ENCODE data around the gene PRIM1.
"Not testable (repeated sequence)": the region's sequence is repeated elsewhere in the genome, so short reads cannot be mapped to it uniquely, and the experiment has no call there.

PRIM1 gene

DNA sequence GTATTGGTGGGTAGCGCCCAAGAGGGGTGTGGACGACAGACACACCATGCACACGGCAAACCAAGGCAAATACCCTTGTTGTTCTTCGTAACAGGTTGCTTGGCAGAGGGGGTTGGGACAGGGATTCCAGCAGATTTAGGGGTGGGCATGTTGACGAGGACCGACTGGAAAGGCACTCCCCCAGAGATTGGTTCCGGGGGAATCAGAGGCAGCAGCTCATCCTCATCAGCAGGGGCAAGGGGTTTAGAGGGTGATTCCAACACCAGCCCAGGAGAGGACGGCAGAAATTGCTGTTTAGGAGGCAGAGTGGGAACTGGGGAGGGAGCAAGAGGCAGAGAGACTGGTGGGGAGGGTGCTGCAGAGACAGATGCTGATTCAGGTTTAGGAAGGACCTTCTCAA is 36.3 kb downstream of the PRIM1 start:
- Mint-ChIP-seq H3K36me3 (peaks cover 92% of the 10 kb centered on the region), H3K4me1 (peaks cover 44% of the 10 kb centered on the region), H3K27ac (peak overlapping the region; percentile 94), H3K4me3 (peak overlapping the region; percentile 24), H3K9me3 (no peaks in the 10 kb centered on the region)
- ATAC-seq (no peak), DNase-seq (ENCODE audit: low spot score in 2 of 2) (no peak)

DNA sequence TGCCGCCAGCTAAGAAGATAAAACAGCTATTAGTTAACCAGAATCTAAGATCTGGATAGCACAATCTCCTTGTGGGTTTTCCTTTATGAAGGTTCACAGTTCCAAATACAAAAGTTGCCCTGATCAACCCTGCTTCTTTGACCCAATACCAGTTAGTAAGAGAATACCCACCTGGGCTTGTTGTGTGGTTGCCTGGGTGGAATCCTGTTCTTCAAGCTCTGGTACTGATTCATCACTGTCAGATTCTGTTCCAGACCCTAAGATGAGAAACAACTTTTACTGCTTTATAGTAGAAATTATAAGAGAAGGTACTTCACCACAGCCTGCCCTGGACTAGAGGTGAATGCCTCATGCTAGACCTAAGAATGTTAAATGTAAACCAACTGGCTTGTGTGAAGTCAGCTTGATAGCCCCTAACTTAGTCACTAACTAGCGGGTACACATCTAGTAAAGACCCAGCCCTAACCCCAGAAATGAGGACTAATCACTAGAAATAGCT is 37.6 kb downstream of the PRIM1 start:
- no peak overlapping the region for H3K4me3 Mint-ChIP-seq
- H3K4me1 Mint-ChIP-seq: peaks cover 31% of the 10 kb centered on the region
- peak overlapping the region; percentile 94 for H3K27ac Mint-ChIP-seq
- no peaks in the 10 kb centered on the region for H3K9me3 Mint-ChIP-seq
- no peak for DNase-seq (ENCODE audit: low spot score in 2 of 2)
- peaks cover 79% of the 10 kb centered on the region for H3K36me3 Mint-ChIP-seq
- ATAC-seq: peak; percentile 49

GRCh38 chr12:56713345-56713744 is 38.8 kb downstream of the PRIM1 start:
- Mint-ChIP-seq H3K36me3 (peaks cover 67% of the 10 kb centered on the region), H3K9me3 (no peaks in the 10 kb centered on the region), H3K4me1 (peaks cover 21% of the 10 kb centered on the region), H3K27ac (no peak overlapping the region), H3K4me3 (no peak overlapping the region)
- ATAC-seq (no peak), DNase-seq (ENCODE audit: low spot score in 2 of 2) (no peak)

DNA sequence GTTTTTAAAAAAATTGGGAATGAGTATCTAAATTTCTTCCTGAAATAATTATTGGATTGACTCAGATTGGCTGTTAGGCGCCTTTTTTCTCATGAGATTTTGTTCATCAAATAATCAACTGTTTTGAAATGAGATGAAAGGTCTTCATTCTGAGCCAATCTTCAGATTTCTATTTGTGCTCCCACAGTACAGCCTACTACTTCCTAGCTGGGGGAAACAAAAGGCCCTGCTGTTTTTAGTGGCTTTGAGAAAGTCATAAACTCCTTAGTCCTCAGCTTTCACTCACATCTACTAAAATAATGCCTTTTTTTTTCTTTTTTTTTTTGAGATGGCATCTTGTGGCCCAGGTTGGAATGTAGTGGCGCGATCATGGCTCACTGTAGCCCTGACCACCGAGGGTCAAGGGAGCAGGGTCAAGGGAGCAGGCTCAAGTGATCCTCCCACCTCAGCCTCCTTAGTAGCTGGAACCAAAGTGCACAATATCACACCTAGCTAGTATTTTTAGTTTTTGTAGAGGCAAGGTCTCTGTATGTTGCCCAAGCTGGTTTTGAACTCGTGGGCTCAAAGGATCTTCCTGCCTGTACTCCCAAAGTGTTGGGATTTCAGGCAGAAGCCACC is 42.3 kb downstream of the PRIM1 start:
- no peak for ATAC-seq
- no peak for DNase-seq (ENCODE audit: low spot score in 2 of 2)
- Mint-ChIP-seq H3K4me3 (no peak overlapping the region), H3K9me3 (no peaks in the 10 kb centered on the region), H3K4me1 (no peaks in the 10 kb centered on the region), H3K36me3 (peaks cover 41% of the 10 kb centered on the region), H3K27ac (no peak overlapping the region)

- DNase-seq (ENCODE audit: low spot score in 2 of 2); H3K36me3 Mint-ChIP-seq; H3K9me3 Mint-ChIP-seq; H3K4me3 Mint-ChIP-seq; H3K4me1 Mint-ChIP-seq; ATAC-seq; H3K27ac Mint-ChIP-seq: not testable (repeated sequence)
Measured at GRCh38 chr12:56704522-56704921, 47.6 kb downstream of the PRIM1 start.

DNA sequence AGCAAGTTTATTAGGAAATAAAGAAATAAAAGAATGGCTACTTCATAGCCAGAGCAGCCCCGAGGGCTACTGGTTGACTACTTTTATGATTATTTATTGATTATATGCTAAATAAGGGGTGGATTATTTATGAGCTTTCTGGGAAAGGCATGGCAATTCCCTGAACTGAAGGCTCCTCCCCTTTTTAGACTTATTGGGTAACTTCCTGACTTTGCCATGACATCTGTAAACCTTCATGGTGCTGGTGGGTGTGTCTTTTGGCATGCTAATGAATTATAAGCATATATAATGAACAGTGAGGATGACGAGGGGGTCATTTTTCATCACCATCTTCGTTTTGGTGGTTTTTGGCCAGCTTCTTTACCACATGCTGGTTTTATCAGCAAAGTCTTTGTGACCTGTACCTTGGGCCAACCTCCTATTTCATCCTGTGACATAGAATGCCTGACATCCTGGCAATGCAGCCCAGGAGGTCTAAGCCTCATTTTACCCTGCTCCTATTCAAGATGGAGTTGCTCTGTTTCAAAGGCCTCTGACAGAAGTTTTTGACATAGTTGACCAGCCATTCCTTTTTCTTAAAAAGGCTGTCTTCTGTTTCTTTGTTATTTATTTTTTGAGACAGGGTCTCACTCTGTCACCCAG is 53.0 kb downstream of the PRIM1 start:
- Mint-ChIP-seq H3K36me3 (no peaks in the 10 kb centered on the region), H3K27ac (no peak overlapping the region), H3K9me3 (no peaks in the 10 kb centered on the region), H3K4me3 (no peak overlapping the region), H3K4me1 (no peaks in the 10 kb centered on the region)
- no peak for ATAC-seq
- no peak for DNase-seq (ENCODE audit: low spot score in 2 of 2)

- ATAC-seq (no peak), DNase-seq (ENCODE audit: low spot score in 2 of 2) (no peak)
- Mint-ChIP-seq H3K36me3 (no peaks in the 10 kb centered on the region), H3K4me3 (no peak overlapping the region), H3K9me3 (no peaks in the 10 kb centered on the region), H3K27ac (no peak overlapping the region), H3K4me1 (no peaks in the 10 kb centered on the region)
Measured at GRCh38 chr12:56695327-56696101, 56.6 kb downstream of the PRIM1 start.

DNA sequence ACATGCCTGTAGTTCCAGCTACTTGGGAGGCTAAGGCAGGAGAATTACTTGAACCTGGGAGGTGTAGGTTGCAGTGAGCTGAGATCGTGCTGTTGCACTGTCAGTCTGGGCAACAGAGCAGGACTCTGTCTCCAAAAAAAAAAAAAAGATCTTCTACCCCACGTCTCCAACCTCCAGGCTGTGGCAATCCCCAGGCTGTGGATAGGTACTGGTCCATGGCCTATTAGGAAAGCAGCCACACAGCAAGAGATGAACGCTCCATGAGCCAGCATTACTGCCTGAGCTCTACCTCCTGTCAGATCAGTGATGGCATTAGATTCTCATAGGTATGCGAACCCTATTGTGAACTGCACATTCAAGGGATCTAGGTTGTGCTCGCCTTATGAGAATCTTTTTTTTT is 58.0 kb downstream of the PRIM1 start:
- Mint-ChIP-seq H3K4me3 (no peak overlapping the region), H3K4me1 (peaks cover 2% of the 10 kb centered on the region), H3K27ac (no peak overlapping the region), H3K9me3 (no peaks in the 10 kb centered on the region), H3K36me3 (no peaks in the 10 kb centered on the region)
- DNase-seq (ENCODE audit: low spot score in 2 of 2) (no peak), ATAC-seq (no peak)

- DNase-seq (ENCODE audit: low spot score in 2 of 2): no peak
- Mint-ChIP-seq H3K4me3 (peak overlapping the region; percentile 87), H3K36me3 (peaks cover 49% of the 10 kb centered on the region), H3K9me3 (no peaks in the 10 kb centered on the region), H3K4me1 (peaks cover 24% of the 10 kb centered on the region), H3K27ac (peak overlapping the region; percentile 98)
- ATAC-seq: no peak
Measured at GRCh38 chr12:56688846-56689109, 63.3 kb downstream of the PRIM1 start.

- H3K9me3 Mint-ChIP-seq: no peaks in the 10 kb centered on the region
- DNase-seq (ENCODE audit: low spot score in 2 of 2): peak; percentile 96 to 98
- H3K27ac Mint-ChIP-seq: peak within 1 kb of the TSS; percentile 98
- peak; percentile 86 for ATAC-seq
- H3K4me1 Mint-ChIP-seq: peaks cover 24% of the 10 kb centered on the region
- peaks cover 54% of the 10 kb centered on the region for H3K36me3 Mint-ChIP-seq
- H3K4me3 Mint-ChIP-seq: peak within 1 kb of the TSS; percentile 87
Measured at GRCh38 chr12:56688129-56688845, 63.8 kb downstream of the PRIM1 start, which contains the start of gene PTGES3. Gene PTGES3 (minus strand): TSS chr12:56688284. CDS start chr12:56687999, 285 bp downstream.

GRCh38 chr12:56687223-56688128 is 64.6 kb downstream of the PRIM1 start:
- peaks cover 62% of the 10 kb centered on the region for H3K36me3 Mint-ChIP-seq
- no peaks in the 10 kb centered on the region for H3K9me3 Mint-ChIP-seq
- H3K27ac Mint-ChIP-seq: peak overlapping the region; percentile 98
- peak; percentile 60 for ATAC-seq
- H3K4me3 Mint-ChIP-seq: peak overlapping the region; percentile 87
- peak; percentile 44 to 81 for DNase-seq (ENCODE audit: low spot score in 2 of 2)
- H3K4me1 Mint-ChIP-seq: peaks cover 29% of the 10 kb centered on the region

DNA sequence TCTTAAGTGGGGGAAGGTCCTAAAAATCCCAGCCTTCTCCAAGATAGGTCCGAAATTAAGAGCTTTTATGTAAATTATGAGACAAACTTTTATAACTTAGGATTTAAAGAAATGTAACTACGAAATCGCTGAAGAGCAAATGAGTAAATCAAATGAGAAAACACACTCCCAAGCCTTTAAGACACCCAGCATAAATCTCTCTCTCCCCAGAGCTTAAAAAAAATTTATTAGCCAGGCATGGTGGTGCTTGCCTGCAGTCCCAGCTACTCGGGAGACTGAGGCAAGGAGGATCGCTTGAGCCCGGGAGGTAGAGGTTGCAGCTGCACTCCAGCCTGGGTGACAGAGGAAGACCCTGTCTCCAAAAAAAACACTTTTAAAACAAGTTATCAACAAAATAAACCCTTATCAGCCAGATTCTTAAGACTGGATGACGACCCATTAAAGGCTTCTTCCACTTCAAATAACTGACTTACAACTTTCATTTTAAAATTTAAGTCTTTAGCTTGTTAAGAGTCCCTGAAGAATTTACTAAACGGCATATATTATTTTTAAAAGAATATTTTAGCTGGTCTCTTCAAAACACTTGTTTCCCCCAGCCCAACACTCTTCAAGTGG is 67.3 kb downstream of the PRIM1 start:
- DNase-seq (ENCODE audit: low spot score in 2 of 2): no peak
- ATAC-seq: no peak
- Mint-ChIP-seq H3K36me3 (peaks cover 89% of the 10 kb centered on the region), H3K4me3 (peak overlapping the region; percentile 87), H3K4me1 (peaks cover 41% of the 10 kb centered on the region), H3K27ac (peak overlapping the region; percentile 98), H3K9me3 (no peaks in the 10 kb centered on the region)

DNA sequence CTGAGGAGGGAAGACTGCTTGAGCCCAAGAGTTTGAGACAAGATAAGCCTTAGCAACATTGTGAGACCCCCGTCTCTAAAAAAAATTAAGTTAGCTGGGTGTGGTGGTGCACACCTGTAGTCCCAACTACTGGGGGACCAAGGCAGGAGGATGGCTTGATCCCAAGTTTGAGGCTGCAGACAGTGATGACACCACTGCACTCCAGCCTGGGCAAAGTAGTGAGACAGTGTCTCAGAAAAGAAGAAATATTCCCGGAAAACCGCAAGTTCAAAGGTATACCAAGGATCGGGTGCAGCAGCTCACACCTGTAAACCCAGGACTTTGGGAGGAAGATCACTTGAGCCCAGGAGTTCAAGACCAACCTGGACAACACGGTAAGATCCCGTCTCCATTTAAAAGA is 69.8 kb downstream of the PRIM1 start:
- DNase-seq (ENCODE audit: low spot score in 2 of 2): no peak
- Mint-ChIP-seq H3K4me1 (peaks cover 50% of the 10 kb centered on the region), H3K36me3 (peaks cover 98% of the 10 kb centered on the region), H3K27ac (peak overlapping the region; percentile 98), H3K4me3 (peak overlapping the region; percentile 87), H3K9me3 (no peaks in the 10 kb centered on the region)
- ATAC-seq: no peak
